ENCODE measurements around the gene HNMT. TPM values are rescaled to one million over a fixed set of nuclear protein-coding genes. Genes with fewer than 3 reads are reported as not detected.

Gene HNMT
- polyA plus RNA-seq, 1 donor (not counting 4 experiments of a cell fraction or from before 2014, with no cell fraction given): 7.4 TPM

GRCh38 chr2:138023298-138023697 is 59.0 kb downstream of the HNMT start:
- Histone ChIP-seq H4K20me1 (ENCODE audit: control insufficient read depth, extremely low read depth, insufficient read depth, low read length) (no peaks in the 10 kb centered on the region), H3K9me3 (ENCODE audit: control insufficient read depth, low read depth, low read length) (no peaks in the 10 kb centered on the region), H3K4me2 (ENCODE audit: control insufficient read depth, extremely low read depth, insufficient read depth, low read depth, low read length) (no peak overlapping the region), H3K4me1 (ENCODE audit: control insufficient read depth, extremely low read depth, insufficient read depth, low read length) (no peaks in the 10 kb centered on the region), H3K36me3 (ENCODE audit: control insufficient read depth in 2 of 2, extremely low read depth in 1 of 2, insufficient read depth in 2 of 2, low read length in 2 of 2) (no peaks in the 10 kb centered on the region), H3K27ac (ENCODE audit: control insufficient read depth, insufficient read depth, low read length) (no peak overlapping the region), H3K27me3 (ENCODE audit: control insufficient read depth, extremely low read depth, insufficient read depth, low read length) (no peaks in the 10 kb centered on the region), H3K9ac (ENCODE audit: control insufficient read depth, extremely low read depth, insufficient read depth, low read length) (no peak overlapping the region), H3K79me2 (ENCODE audit: control insufficient read depth, insufficient read depth, low read length) (no peaks in the 10 kb centered on the region), H3K4me3 (ENCODE audit: control insufficient read depth in 2 of 3, extremely low read depth in 1 of 3, insufficient read depth in 2 of 3, low read depth in 1 of 3, low read length in 3 of 3) (no peak overlapping the region), H3K9me1 (ENCODE audit: control insufficient read depth, extremely low read depth, insufficient read depth, low read length) (no peaks in the 10 kb centered on the region), H2AFZ (ENCODE audit: control insufficient read depth, low read length) (no peak overlapping the region)
- TF ChIP-seq EZH2 (IDR thresholded peaks at IDR 0.05; ENCODE audit: low read length): no peak
- no peak for TF ChIP-seq CTCF (optimal IDR thresholded peaks at IDR 0.05 in 1 of 3, IDR thresholded peaks at IDR 0.05 in 1 of 3, conservative IDR thresholded peaks at IDR 0.05 in 1 of 3; ENCODE audit: extremely low read depth in 1 of 3, insufficient read depth in 2 of 3, low read length in 3 of 3)
- no peak for DNase-seq (ENCODE audit: low read depth, low spot score)
- dilution Hi-C loops (cut with MboI; ENCODE audit: extremely low pct_ligation_motif_present, low sequenced_read_pairs): no loop called here
- FAIRE-seq: no peak

- Histone ChIP-seq H3K9ac (ENCODE audit: control insufficient read depth, extremely low read depth, insufficient read depth, low read length) (no peak overlapping the region), H4K20me1 (ENCODE audit: control insufficient read depth, extremely low read depth, insufficient read depth, low read length) (no peaks in the 10 kb centered on the region), H3K4me2 (ENCODE audit: control insufficient read depth, extremely low read depth, insufficient read depth, low read depth, low read length) (no peak overlapping the region), H3K4me1 (ENCODE audit: control insufficient read depth, extremely low read depth, insufficient read depth, low read length) (no peaks in the 10 kb centered on the region), H3K4me3 (ENCODE audit: control insufficient read depth in 2 of 3, extremely low read depth in 1 of 3, insufficient read depth in 2 of 3, low read depth in 1 of 3, low read length in 3 of 3) (no peak overlapping the region), H3K27ac (ENCODE audit: control insufficient read depth, insufficient read depth, low read length) (no peak overlapping the region), H3K36me3 (ENCODE audit: control insufficient read depth in 2 of 2, extremely low read depth in 1 of 2, insufficient read depth in 2 of 2, low read length in 2 of 2) (no peaks in the 10 kb centered on the region), H3K27me3 (ENCODE audit: control insufficient read depth, extremely low read depth, insufficient read depth, low read length) (no peaks in the 10 kb centered on the region), H3K9me3 (ENCODE audit: control insufficient read depth, low read depth, low read length) (no peaks in the 10 kb centered on the region), H3K9me1 (ENCODE audit: control insufficient read depth, extremely low read depth, insufficient read depth, low read length) (no peaks in the 10 kb centered on the region), H2AFZ (ENCODE audit: control insufficient read depth, low read length) (no peak overlapping the region), H3K79me2 (ENCODE audit: control insufficient read depth, insufficient read depth, low read length) (no peaks in the 10 kb centered on the region)
- FAIRE-seq (no peak), DNase-seq (ENCODE audit: low read depth, low spot score) (no peak)
- TF ChIP-seq EZH2 (IDR thresholded peaks at IDR 0.05; ENCODE audit: low read length) (no peak), CTCF (optimal IDR thresholded peaks at IDR 0.05 in 1 of 3, IDR thresholded peaks at IDR 0.05 in 1 of 3, conservative IDR thresholded peaks at IDR 0.05 in 1 of 3; ENCODE audit: extremely low read depth in 1 of 3, insufficient read depth in 2 of 3, low read length in 3 of 3) (no peak)
- dilution Hi-C loops (cut with MboI; ENCODE audit: extremely low pct_ligation_motif_present, low sequenced_read_pairs): no loop called here
Observed at GRCh38 chr2:138023976-138024375, 59.7 kb downstream of the HNMT start.
